BE2C (cell line): Measurements from ENCODE around the gene ERVK3-1.

Source experiments
- DNase-seq: peaks from one replicate; pipeline ENCODE4 v3.0.0-alpha.2; 2020
- H3K27me3 ChIP-seq: fragments of 250-450 bp; sonication (Bioruptor Pico); 2 replicates; pipeline ENCODE4 v1.5.1; 2020; ENCODE audit warnings: mild to moderate bottlenecking
- H3K36me3 ChIP-seq: fragments of 250-450 bp; sonication (Bioruptor Pico); 2 replicates; pipeline ENCODE4 v1.5.1; 2020; ENCODE audit warnings: mild to moderate bottlenecking
- H3K4me1 ChIP-seq: fragments of 250-450 bp; sonication (Bioruptor Pico); 2 replicates; pipeline ENCODE4 v1.5.1; 2020
- H3K4me3 ChIP-seq: 2 replicates; pipeline ENCODE4 v1.5.1; 2011; ENCODE audit warnings: low read depth, low read length
- H3K9me3 ChIP-seq: fragments of 250-450 bp; sonication (Bioruptor Pico); 2 replicates; pipeline ENCODE4 v1.5.1; 2020
- CTCF ChIP-seq: IDR thresholded peaks from 2 replicates; pipeline ENCODE4 v1.5.1; 2012; ENCODE audit warnings: mild to moderate bottlenecking, low read depth, low read length

The ERVK3-1 gene

GRCh38 chr19:58364146-58364545, 59.0 kb downstream of the ERVK3-1 start:
- Histone ChIP-seq H3K4me1 (no peaks in the 10 kb centered on the region), H3K27me3 (no peaks in the 10 kb centered on the region), H3K36me3 (no peaks in the 10 kb centered on the region), H3K4me3 (no peak overlapping the region), H3K9me3 (no peaks in the 10 kb centered on the region)
- no peak for DNase-seq
- TF ChIP-seq CTCF = no peak
